Tibial nerve (tissue), 3 donors: Measurements from ENCODE around the gene APOBEC3F.
"Not testable (repeated sequence)": the region's sequence is repeated elsewhere in the genome, so short reads cannot be mapped to it uniquely, and the experiment has no call there.

ENCODE experiments used
- POLR2A ChIP-seq, 2 donors: fragments of 450-650 bp; IDR thresholded peaks; one replicate each; pipeline ENCODE4 v1.6.1; 2017; ENCODE audit warnings: antibody characterized with exemption in 2 of 2, mild to moderate bottlenecking in 2 of 2, moderate library complexity in 2 of 2
- TF ChIP-seq, protein P1 (sequence below), 5 experiments: fragments of 200-600 bp in 3 of 5; fragments of 450-650 bp in 2 of 5; sonication (generic) in 3 of 5; IDR thresholded peaks; one replicate each; pipeline ENCODE4 v1.5.1; 2016 to 2019; ENCODE audit warnings: antibody characterized with exemption in 5 of 5, mild to moderate bottlenecking in 3 of 5, moderate library complexity in 2 of 5

- not testable (repeated sequence) for TF ChIP-seq POLR2A (IDR thresholded peaks at IDR 0.05)
- TF ChIP-seq, protein P1, sequence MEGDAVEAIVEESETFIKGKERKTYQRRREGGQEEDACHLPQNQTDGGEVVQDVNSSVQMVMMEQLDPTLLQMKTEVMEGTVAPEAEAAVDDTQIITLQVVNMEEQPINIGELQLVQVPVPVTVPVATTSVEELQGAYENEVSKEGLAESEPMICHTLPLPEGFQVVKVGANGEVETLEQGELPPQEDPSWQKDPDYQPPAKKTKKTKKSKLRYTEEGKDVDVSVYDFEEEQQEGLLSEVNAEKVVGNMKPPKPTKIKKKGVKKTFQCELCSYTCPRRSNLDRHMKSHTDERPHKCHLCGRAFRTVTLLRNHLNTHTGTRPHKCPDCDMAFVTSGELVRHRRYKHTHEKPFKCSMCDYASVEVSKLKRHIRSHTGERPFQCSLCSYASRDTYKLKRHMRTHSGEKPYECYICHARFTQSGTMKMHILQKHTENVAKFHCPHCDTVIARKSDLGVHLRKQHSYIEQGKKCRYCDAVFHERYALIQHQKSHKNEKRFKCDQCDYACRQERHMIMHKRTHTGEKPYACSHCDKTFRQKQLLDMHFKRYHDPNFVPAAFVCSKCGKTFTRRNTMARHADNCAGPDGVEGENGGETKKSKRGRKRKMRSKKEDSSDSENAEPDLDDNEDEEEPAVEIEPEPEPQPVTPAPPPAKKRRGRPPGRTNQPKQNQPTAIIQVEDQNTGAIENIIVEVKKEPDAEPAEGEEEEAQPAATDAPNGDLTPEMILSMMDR (IDR thresholded peaks at IDR 0.05), result not testable (repeated sequence)
Measured at GRCh38 chr22:39061290-39061689, 20.6 kb downstream of the APOBEC3F start.
